HUES48 (cell line): ENCODE data around the gene MCM3AP.
A peak's percentile ranks its signal among the peaks of the same experiment; 100 is the strongest.

ENCODE experiments used
- H3K27ac ChIP-seq: one replicate; pipeline ENCODE4 v1.7.0; 2013; ENCODE audit warnings: low read depth, low read length, inconsistent platforms
- H3K27me3 ChIP-seq: 2 replicates; pipeline ENCODE4 v1.6.1; 2013; ENCODE audit warnings: mild to moderate bottlenecking, low read length; ENCODE audit not compliant: control insufficient read depth, insufficient read depth
- H3K36me3 ChIP-seq: 2 replicates; pipeline ENCODE4 v1.6.1; 2013; ENCODE audit warnings: low read length; ENCODE audit not compliant: control insufficient read depth, insufficient read depth
- H3K4me1 ChIP-seq: 2 replicates; pipeline ENCODE4 v1.6.1; 2013; ENCODE audit warnings: mild to moderate bottlenecking, low read length; ENCODE audit not compliant: control insufficient read depth, insufficient read depth
- H3K4me3 ChIP-seq: 2 replicates; pipeline ENCODE4 v1.5.1; 2013; ENCODE audit warnings: mild to moderate bottlenecking, low read depth, low read length
- H3K9ac ChIP-seq: 2 replicates; pipeline ENCODE4 v1.6.1; 2013; ENCODE audit warnings: mild to moderate bottlenecking, low read depth, low read length, moderate library complexity
- H3K9me3 ChIP-seq: 2 replicates; pipeline ENCODE4 v1.6.1; 2013; ENCODE audit warnings: low read length; ENCODE audit not compliant: control insufficient read depth, insufficient read depth

The MCM3AP gene

GRCh38 chr21:46294647-46295176 lies 9.3 kb upstream of the MCM3AP start:
- Histone ChIP-seq H3K27ac (peak overlapping the region; percentile 20), H3K9ac (no peak overlapping the region), H3K4me1 (peaks cover 5% of the 10 kb centered on the region; the same call in 1 of the 2 replicates), H3K36me3 (peaks cover 17% of the 10 kb centered on the region), H3K9me3 (no peaks in the 10 kb centered on the region), H3K27me3 (peaks cover 6% of the 10 kb centered on the region; the same call in 1 of the 2 replicates), H3K4me3 (no peak overlapping the region)

- Histone ChIP-seq H3K27ac (no peak overlapping the region), H3K4me1 (peaks cover 16% of the 10 kb centered on the region), H3K27me3 (no peaks in the 10 kb centered on the region), H3K36me3 (peaks cover 12% of the 10 kb centered on the region), H3K4me3 (no peak overlapping the region), H3K9me3 (no peaks in the 10 kb centered on the region), H3K9ac (no peak overlapping the region)
Observed at GRCh38 chr21:46291561-46291960, 6.2 kb upstream of the MCM3AP start.

- no peak overlapping the region for H3K9ac ChIP-seq
- peaks cover 17% of the 10 kb centered on the region for H3K4me1 ChIP-seq
- no peak overlapping the region for H3K4me3 ChIP-seq
- H3K27ac ChIP-seq: no peak overlapping the region
- H3K36me3 ChIP-seq: peaks cover 16% of the 10 kb centered on the region
- no peaks in the 10 kb centered on the region for H3K9me3 ChIP-seq
- H3K27me3 ChIP-seq: no peaks in the 10 kb centered on the region
Observed at GRCh38 chr21:46289655-46290179, 4.3 kb upstream of the MCM3AP start.

- H3K9ac ChIP-seq: no peak overlapping the region
- peak overlapping the region; percentile 85; the same call in 1 of the 2 replicates for H3K4me3 ChIP-seq
- no peak overlapping the region for H3K27ac ChIP-seq
Observed at GRCh38 chr21:46287541-46287940, 2.1 kb upstream of the MCM3AP start.

GRCh38 chr21:46286648-46287002 lies 1.2 kb upstream of the MCM3AP start:
- Histone ChIP-seq H3K9ac (peak overlapping the region; percentile 71), H3K9me3 (no peaks in the 10 kb centered on the region), H3K4me1 (peaks cover 26% of the 10 kb centered on the region), H3K27me3 (no peaks in the 10 kb centered on the region), H3K27ac (peak overlapping the region; percentile 98), H3K4me3 (peak overlapping the region; percentile 85), H3K36me3 (peaks cover 31% of the 10 kb centered on the region)

More at GRCh38 chr21:46287541-46287940, 2.1 kb upstream of the MCM3AP start:
- Histone ChIP-seq H3K9me3 (no peaks in the 10 kb centered on the region), H3K27me3 (no peaks in the 10 kb centered on the region), H3K4me1 (peaks cover 26% of the 10 kb centered on the region), H3K36me3 (peaks cover 30% of the 10 kb centered on the region)

- Histone ChIP-seq H3K27ac (peak within 1 kb of the TSS; percentile 98), H3K27me3 (no peaks in the 10 kb centered on the region), H3K4me3 (peak within 1 kb of the TSS; percentile 85), H3K36me3 (peaks cover 31% of the 10 kb centered on the region), H3K4me1 (peaks cover 26% of the 10 kb centered on the region), H3K9ac (peak within 1 kb of the TSS; percentile 80), H3K9me3 (no peaks in the 10 kb centered on the region)
Observed at GRCh38 chr21:46285761-46286647, 593 bp upstream of the MCM3AP start, which contains the start of gene YBEY. TSS of gene YBEY (plus strand) at chr21:46286342. CDS start at chr21:46286914, 572 bp downstream.

- H3K9me3 ChIP-seq: no peaks in the 10 kb centered on the region
- no peak overlapping the region for H3K9ac ChIP-seq
- H3K36me3 ChIP-seq: peaks cover 42% of the 10 kb centered on the region
- H3K27me3 ChIP-seq: no peaks in the 10 kb centered on the region
- peak overlapping the region; percentile 85 for H3K4me3 ChIP-seq
- H3K27ac ChIP-seq: no peak overlapping the region
- peaks cover 26% of the 10 kb centered on the region for H3K4me1 ChIP-seq
Observed at GRCh38 chr21:46284733-46285132, 678 bp downstream of the MCM3AP start.

GRCh38 chr21:46284077-46284644 lies 1.2 kb downstream of the MCM3AP start:
- Histone ChIP-seq H3K9ac (no peak overlapping the region), H3K4me1 (peaks cover 25% of the 10 kb centered on the region), H3K27ac (no peak overlapping the region), H3K9me3 (no peaks in the 10 kb centered on the region), H3K27me3 (no peaks in the 10 kb centered on the region), H3K36me3 (peaks cover 47% of the 10 kb centered on the region), H3K4me3 (peak overlapping the region; percentile 46; the same call in 1 of the 2 replicates)

- peaks cover 95% of the 10 kb centered on the region for H3K36me3 ChIP-seq
- H3K4me1 ChIP-seq: no peaks in the 10 kb centered on the region
Observed at GRCh38 chr21:46274797-46275390, 10.5 kb downstream of the MCM3AP start.

GRCh38 chr21:46273341-46273740 lies 12.1 kb downstream of the MCM3AP start:
- Histone ChIP-seq H3K36me3 (peaks cover 97% of the 10 kb centered on the region), H3K9me3 (no peaks in the 10 kb centered on the region)

More at GRCh38 chr21:46274797-46275390, 10.5 kb downstream of the MCM3AP start:
- Histone ChIP-seq H3K27me3 (no peaks in the 10 kb centered on the region), H3K9me3 (no peaks in the 10 kb centered on the region), H3K9ac (no peak overlapping the region), H3K27ac (no peak overlapping the region), H3K4me3 (no peak overlapping the region)

More at GRCh38 chr21:46273341-46273740, 12.1 kb downstream of the MCM3AP start:
- H3K4me1 ChIP-seq: no peaks in the 10 kb centered on the region
- H3K27me3 ChIP-seq: no peaks in the 10 kb centered on the region
- H3K9ac ChIP-seq: no peak overlapping the region
- H3K27ac ChIP-seq: no peak overlapping the region
- no peak overlapping the region for H3K4me3 ChIP-seq
